22Rv1 (cell line): ENCODE data around the gene ZNF438.

Source experiments
- CTCF ChIP-seq: fragments of 450-650 bp; IDR thresholded peaks from 2 replicates; pipeline ENCODE4 v1.5.1; 2017; ENCODE audit warnings: mild to moderate bottlenecking
- ZFX ChIP-seq: fragments of 450-650 bp; IDR thresholded peaks from 2 replicates; pipeline ENCODE4 v1.6.1; 2017; ENCODE audit warnings: antibody characterized with exemption, borderline replicate concordance

DNA sequence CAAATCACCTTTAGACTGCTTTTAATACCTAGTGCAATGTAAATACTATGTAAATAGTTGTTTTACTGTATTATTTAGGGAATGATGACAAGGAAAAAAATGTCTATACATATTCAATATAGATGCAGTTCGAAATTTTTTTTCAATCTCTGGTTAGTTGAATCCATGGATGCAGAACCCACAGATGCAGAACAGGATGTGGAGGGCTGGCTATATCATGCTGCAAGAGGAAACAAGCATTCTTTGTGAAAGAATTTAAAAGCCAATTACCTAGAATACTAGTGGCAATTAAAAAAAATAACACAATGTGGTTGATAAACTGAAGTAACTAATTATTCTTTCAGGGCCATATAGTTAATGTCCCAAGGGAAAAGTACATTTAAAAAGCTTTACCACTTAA lies 170.4 kb downstream of the ZNF438 start:
- no peak for TF ChIP-seq CTCF
- TF ChIP-seq ZFX = no peak
